ENCODE data around the gene SGCE. TPM values are rescaled to one million over a fixed set of nuclear protein-coding genes. Genes with fewer than 3 reads are reported as not detected.

Gene SGCE
- total and polyA plus RNA-seq, 10 of the 15 experiments (the other 5 are each of a cell fraction or from before 2014, with no cell fraction given) = 30.5 to 80.1 (median 49.2) TPM

DNA sequence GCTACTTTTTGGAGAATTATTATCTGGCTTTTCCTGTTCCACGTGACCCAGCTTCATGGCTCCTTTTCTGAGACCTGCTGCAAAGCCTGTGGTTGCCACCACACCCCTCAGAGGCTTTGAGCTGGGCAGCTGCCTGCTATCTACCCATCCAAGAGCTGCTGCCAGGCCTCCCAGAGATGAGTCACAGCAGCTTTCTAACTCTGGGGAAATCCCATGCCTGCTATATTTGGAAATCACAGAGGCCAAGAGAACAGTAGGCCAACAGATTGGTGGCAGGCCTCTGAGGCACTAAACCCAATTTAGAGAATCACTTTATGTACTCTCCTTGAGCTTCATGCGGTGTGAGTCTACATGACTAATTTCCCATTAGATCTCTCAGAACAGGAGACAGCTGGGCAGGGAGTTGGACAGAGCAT lies 35.2 kb downstream of the SGCE start (continued):
- TF ChIP-seq PRDM15 (CRISPR knock-in tag; IDR thresholded peaks at IDR 0.05) (no peak), YY1 (IDR thresholded peaks at IDR 0.05; ENCODE audit: low read depth, low read length) (peak; percentile 44; the same call in 1 of the 2 replicates), MTA2 (IDR thresholded peaks at IDR 0.05; ENCODE audit: low read depth) (peak; percentile 66; the same call in 1 of the 2 replicates), RUNX3 (IDR thresholded peaks at IDR 0.05; ENCODE audit: low read length) (peak; percentile 89), EED (IDR thresholded peaks at IDR 0.05; ENCODE audit: low read depth) (peak; percentile 81), FOS (IDR thresholded peaks at IDR 0.05; ENCODE audit: borderline replicate concordance, extremely low read depth, insufficient read length) (no peak), RAD21 (IDR thresholded peaks at IDR 0.05; ENCODE audit: insufficient read depth, low read depth, low read length) (peak; percentile 22; the same call in 1 of the 2 replicates), CREM (IDR thresholded peaks at IDR 0.05; ENCODE audit: low read depth) (peak; percentile 73), MYC (IDR thresholded peaks at IDR 0.05; ENCODE audit: insufficient read depth, insufficient read length, insufficient replicate concordance, low read length, severe bottlenecking) (no peak), CHD1 (IDR thresholded peaks at IDR 0.05; ENCODE audit: low read depth, low read length) (no peak), RELA (IDR thresholded peaks at IDR 0.05; ENCODE audit: borderline replicate concordance, partially characterized antibody) (peak; percentile 53), IRF5 (IDR thresholded peaks at IDR 0.05; ENCODE audit: borderline replicate concordance) (no peak), ATF7 (IDR thresholded peaks at IDR 0.05; ENCODE audit: low read depth) (peak; percentile 55), RFX5 (IDR thresholded peaks at IDR 0.05; ENCODE audit: low read depth, low read length) (no peak), SUZ12 (IDR thresholded peaks at IDR 0.05; ENCODE audit: unreplicated experiment) (no peak), HDAC2 (IDR thresholded peaks at IDR 0.05) (no peak), CBFB (IDR thresholded peaks at IDR 0.05; ENCODE audit: low read depth) (peak; percentile 73), ZNF274 (IDR thresholded peaks at IDR 0.05; ENCODE audit: insufficient read depth, insufficient read length) (no peak), IKZF1 (conservative IDR thresholded peaks at IDR 0.05) (peak; percentile 70), TBL1XR1 (IDR thresholded peaks at IDR 0.05; ENCODE audit: low read depth, low read length) (0 out of 2 replicates have a peak, but pooled peaks have one; percentile 13), PML (IDR thresholded peaks at IDR 0.05; ENCODE audit: low read length) (peak; percentile 75; the same call in 1 of the 2 replicates), EP300 (IDR thresholded peaks at IDR 0.05; ENCODE audit: borderline replicate concordance in 1 of 2, control insufficient read depth in 1 of 2, low read depth in 2 of 2, low read length in 2 of 2) (0 out of 4 replicates have a peak, but pooled peaks of 1 of the 2 experiments have one; percentile 41), GATAD2B (conservative IDR thresholded peaks at IDR 0.05; ENCODE audit: low read depth) (peak; percentile 63; the same call in 1 of the 2 replicates), NFIC (IDR thresholded peaks at IDR 0.05; ENCODE audit: low read depth, low read length) (peak; percentile 79; the same call in 1 of the 2 replicates), BMI1 (IDR thresholded peaks at IDR 0.05; ENCODE audit: borderline replicate concordance) (no peak), NBN (IDR thresholded peaks at IDR 0.05) (no peak)
- TF ChIP-seq, protein P1, sequence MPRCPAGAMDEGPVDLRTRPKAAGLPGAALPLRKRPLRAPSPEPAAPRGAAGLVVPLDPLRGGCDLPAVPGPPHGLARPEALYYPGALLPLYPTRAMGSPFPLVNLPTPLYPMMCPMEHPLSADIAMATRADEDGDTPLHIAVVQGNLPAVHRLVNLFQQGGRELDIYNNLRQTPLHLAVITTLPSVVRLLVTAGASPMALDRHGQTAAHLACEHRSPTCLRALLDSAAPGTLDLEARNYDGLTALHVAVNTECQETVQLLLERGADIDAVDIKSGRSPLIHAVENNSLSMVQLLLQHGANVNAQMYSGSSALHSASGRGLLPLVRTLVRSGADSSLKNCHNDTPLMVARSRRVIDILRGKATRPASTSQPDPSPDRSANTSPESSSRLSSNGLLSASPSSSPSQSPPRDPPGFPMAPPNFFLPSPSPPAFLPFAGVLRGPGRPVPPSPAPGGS (IDR thresholded peaks at IDR 0.05; ENCODE audit: borderline replicate concordance, insufficient read depth, low read depth, low read length, poor library complexity, severe bottlenecking) = peak; percentile 94

Data from GM12878 (cell line).